ENCODE results near the gene UBASH3B.
"Not testable (repeated sequence)": the region's sequence is repeated elsewhere in the genome, so short reads cannot be mapped to it uniquely, and the experiment has no call there.

Gene UBASH3B

DNA sequence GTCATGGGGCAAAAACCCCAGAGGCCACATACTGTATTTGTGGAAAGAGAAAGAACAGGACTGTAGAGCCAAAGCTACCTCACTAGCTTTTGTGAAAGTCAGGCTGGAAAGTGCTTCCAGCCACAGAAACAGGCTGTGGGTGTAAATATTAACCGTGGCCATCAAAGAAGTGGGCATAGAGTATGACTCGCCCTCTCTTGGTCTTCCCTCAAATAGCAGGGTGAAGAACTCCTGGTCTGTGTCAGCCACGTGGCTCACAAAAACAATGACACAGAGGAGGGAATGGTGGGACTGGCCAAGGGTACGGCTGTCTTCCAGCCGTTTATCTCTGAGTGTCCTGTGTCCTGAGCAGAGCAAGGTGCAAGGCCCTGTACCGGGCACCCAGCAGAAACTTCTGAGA, 37.6 kb upstream of the UBASH3B start:
- H3K4me3 ChIP-seq (ENCODE audit: low read depth, low read length): no peak overlapping the region
- no peak for DNase-seq (ENCODE audit: low read depth)
- TF ChIP-seq MYC (IDR thresholded peaks at IDR 0.05; ENCODE audit: low read depth, low read length) (no peak), POLR2A (IDR thresholded peaks at IDR 0.05; ENCODE audit: extremely low read depth, insufficient read length) (no peak)
- TF ChIP-seq, protein P1, sequence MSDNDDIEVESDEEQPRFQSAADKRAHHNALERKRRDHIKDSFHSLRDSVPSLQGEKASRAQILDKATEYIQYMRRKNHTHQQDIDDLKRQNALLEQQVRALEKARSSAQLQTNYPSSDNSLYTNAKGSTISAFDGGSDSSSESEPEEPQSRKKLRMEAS (IDR thresholded peaks at IDR 0.05; ENCODE audit: low read depth, low read length): no peak
- TF ChIP-seq, protein P2, sequence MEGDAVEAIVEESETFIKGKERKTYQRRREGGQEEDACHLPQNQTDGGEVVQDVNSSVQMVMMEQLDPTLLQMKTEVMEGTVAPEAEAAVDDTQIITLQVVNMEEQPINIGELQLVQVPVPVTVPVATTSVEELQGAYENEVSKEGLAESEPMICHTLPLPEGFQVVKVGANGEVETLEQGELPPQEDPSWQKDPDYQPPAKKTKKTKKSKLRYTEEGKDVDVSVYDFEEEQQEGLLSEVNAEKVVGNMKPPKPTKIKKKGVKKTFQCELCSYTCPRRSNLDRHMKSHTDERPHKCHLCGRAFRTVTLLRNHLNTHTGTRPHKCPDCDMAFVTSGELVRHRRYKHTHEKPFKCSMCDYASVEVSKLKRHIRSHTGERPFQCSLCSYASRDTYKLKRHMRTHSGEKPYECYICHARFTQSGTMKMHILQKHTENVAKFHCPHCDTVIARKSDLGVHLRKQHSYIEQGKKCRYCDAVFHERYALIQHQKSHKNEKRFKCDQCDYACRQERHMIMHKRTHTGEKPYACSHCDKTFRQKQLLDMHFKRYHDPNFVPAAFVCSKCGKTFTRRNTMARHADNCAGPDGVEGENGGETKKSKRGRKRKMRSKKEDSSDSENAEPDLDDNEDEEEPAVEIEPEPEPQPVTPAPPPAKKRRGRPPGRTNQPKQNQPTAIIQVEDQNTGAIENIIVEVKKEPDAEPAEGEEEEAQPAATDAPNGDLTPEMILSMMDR (IDR thresholded peaks at IDR 0.05; ENCODE audit: low read depth, low read length): no peak

DNA sequence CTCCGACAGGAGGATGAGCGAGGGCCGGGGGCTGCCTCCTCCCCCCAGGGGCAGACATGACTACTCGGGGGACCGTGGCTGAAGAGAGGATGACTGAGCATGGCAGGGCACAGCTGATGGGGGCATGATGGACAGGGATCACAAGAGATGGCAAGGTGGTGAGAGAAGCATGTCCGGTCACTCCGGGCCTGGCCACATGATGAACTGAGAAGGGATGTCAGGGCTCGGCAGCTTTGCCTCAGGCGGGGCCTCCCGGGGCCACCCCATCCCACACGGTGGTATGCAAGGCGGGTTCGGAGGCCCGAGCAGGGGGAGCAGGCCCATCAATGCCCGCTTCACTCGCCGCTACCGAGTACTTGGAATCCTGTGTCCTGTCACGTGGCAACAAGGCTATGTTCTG, 36.6 kb upstream of the UBASH3B start:
- TF ChIP-seq POLR2A (IDR thresholded peaks at IDR 0.05; ENCODE audit: extremely low read depth, insufficient read length): no peak
- TF ChIP-seq, protein P2 (IDR thresholded peaks at IDR 0.05; ENCODE audit: low read depth, low read length): no peak
- TF ChIP-seq, protein P1 (IDR thresholded peaks at IDR 0.05; ENCODE audit: low read depth, low read length): no peak
- no peak for TF ChIP-seq MYC (IDR thresholded peaks at IDR 0.05; ENCODE audit: low read depth, low read length)
- DNase-seq (ENCODE audit: low read depth): no peak
- H3K4me3 ChIP-seq (ENCODE audit: low read depth, low read length): no peak overlapping the region

DNA sequence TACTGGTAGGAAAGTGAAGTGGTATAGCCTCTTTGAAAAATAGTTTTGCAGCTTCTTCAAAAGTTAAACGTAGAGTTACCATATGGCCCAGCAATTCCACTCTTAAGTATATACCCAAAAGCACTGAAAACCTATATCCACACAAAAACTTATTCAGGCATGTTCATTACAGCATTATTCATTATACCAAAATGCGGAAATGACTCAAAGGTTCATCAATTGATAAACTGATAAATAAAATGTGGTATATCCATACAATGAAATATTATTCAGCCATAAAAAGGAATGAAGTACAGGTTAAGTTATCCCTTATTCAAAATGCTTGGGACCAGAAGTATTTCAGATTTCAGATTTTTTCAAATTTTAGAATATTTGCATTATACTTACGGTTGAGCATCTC, 35.8 kb upstream of the UBASH3B start:
- H3K4me3 ChIP-seq (ENCODE audit: low read depth, low read length): no peak overlapping the region
- no peak for TF ChIP-seq MYC (IDR thresholded peaks at IDR 0.05; ENCODE audit: low read depth, low read length)
- TF ChIP-seq POLR2A (IDR thresholded peaks at IDR 0.05; ENCODE audit: extremely low read depth, insufficient read length): no peak
- DNase-seq (ENCODE audit: low read depth): no peak

DNA sequence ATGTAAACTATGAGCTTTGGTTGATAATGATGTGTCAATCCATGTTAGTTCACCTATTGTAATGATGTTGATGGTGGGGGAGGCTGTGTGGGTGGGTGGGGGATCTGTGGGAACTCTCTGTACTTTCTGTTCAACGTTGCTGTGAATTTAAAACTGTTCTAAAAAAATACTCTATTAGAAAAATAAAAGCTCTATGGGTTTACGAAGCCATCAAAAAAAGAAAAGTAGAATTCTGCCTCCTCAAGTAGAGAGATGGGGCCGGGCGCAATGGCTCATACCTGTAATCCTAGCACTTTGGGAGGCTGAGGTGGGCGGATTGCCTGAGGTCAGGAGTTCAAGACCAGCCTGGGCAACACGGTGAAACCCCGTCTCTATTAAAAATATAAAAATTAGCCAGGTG, 30.0 kb upstream of the UBASH3B start:
- not testable (repeated sequence) for DNase-seq (ENCODE audit: low read depth)

DNA sequence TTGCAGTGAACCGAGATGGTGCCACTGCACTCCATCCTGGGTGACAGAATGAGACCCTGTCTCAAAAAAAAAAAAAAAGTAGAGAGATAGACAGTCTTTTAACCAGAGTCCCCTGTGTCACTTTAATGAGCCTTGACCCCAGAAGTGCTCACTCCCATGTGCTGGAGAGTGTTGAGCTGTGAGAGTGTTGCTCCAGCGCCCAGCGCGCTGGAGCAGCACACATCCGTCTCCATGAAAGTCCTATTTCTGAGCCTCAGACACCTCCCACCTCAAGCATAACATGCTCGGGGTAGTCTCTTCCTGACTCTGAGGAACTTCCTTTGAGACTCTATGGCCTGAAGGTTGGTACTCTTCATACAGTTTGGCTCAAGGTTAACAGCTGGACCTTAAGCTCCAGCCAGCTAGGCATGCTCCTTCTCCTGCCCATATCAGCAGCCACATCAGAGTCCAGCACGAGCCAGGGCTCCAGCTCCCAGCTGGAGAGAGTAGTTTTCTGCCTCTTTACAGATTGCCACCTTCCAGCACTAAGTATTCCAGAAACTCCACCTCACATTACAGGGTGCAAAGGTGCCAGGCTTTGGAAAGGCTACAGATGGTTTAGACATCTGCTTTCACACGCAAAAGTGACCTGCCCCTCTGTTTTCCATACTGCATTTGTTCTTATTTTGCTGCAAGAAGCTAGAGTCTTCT, 29.4 kb upstream of the UBASH3B start:
- TF ChIP-seq, protein P2 (IDR thresholded peaks at IDR 0.05; ENCODE audit: low read depth, low read length): no peak
- TF ChIP-seq POLR2A (IDR thresholded peaks at IDR 0.05; ENCODE audit: extremely low read depth, insufficient read length): no peak
- TF ChIP-seq, protein P1 (IDR thresholded peaks at IDR 0.05; ENCODE audit: low read depth, low read length): no peak
- TF ChIP-seq MYC (IDR thresholded peaks at IDR 0.05; ENCODE audit: low read depth, low read length): no peak
- H3K4me3 ChIP-seq (ENCODE audit: low read depth, low read length): no peak overlapping the region
- DNase-seq (ENCODE audit: low read depth): no peak

More for the DNA sequence above, 30.0 kb upstream of the UBASH3B start:
- not testable (repeated sequence) for H3K4me3 ChIP-seq (ENCODE audit: low read depth, low read length)

DNA sequence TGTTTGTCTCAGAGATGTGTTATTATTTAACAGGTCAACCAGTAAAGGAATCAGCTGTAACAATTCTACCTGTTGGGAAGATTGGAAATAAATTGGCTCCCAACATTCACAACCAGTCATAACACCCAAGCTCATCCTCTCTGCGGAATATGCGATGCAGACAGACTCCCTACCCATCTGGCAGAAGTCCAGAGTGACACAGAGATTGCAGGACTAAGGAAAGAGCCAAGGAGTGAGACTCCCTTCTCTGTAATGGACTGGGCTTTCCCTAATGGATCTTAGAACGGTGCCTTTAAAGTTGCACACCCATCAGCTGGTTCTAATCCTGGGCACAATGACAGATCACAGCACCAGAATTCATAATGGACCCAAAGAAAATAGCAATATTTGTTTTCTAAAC, 27.8 kb upstream of the UBASH3B start:
- no peak for DNase-seq (ENCODE audit: low read depth)
- TF ChIP-seq MYC (IDR thresholded peaks at IDR 0.05; ENCODE audit: low read depth, low read length) (no peak), POLR2A (IDR thresholded peaks at IDR 0.05; ENCODE audit: extremely low read depth, insufficient read length) (no peak)
- TF ChIP-seq, protein P1 (IDR thresholded peaks at IDR 0.05; ENCODE audit: low read depth, low read length): no peak
- TF ChIP-seq, protein P2 (IDR thresholded peaks at IDR 0.05; ENCODE audit: low read depth, low read length): no peak
- H3K4me3 ChIP-seq (ENCODE audit: low read depth, low read length): no peak overlapping the region
